Measurements from ENCODE around the gene WASF3. TPM values are rescaled to one million over a fixed set of nuclear protein-coding genes. Genes with fewer than 3 reads are reported as not detected.

Gene WASF3
- total RNA-seq, 1 donor from 2014 or later, result 27.1 TPM

DNA sequence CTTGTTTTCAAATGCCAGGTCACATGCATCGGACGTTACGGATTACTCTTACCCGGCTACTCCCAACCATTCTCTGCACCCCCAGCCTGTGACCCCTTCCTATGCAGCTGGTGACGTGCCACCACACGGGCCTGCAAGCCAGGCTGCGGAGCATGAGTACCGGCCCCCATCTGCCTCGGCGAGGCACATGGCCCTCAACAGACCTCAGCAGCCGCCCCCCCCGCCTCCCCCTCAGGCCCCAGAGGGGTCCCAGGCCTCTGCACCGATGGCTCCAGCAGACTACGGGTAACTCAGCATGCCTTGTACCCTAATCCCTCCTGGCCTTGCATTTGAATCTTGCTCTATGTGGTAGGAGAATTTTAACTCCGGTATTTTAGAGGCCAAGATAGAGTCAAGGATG, 123.6 kb downstream of the WASF3 start:
- DNase-seq (ENCODE audit: low spot score), result no peak

DNA sequence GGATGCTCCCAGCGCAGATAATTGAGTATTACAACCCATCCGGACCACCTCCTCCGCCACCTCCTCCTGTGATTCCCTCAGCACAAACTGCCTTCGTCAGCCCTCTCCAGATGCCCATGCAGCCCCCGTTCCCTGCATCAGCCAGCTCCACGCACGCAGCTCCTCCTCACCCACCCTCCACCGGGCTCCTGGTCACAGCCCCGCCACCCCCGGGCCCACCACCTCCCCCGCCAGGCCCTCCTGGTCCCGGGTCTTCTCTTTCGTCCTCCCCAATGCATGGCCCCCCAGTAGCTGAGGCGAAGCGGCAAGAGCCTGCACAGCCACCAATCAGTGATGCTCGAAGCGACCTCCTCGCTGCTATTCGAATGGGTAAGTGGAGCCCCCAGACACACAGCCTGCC, 125.1 kb downstream of the WASF3 start:
- no peak for DNase-seq (ENCODE audit: low spot score)

- no peak for DNase-seq (ENCODE audit: low spot score)
These were observed 128.1 kb downstream of the WASF3 start for GRCh38 chr13:26685606-26686005.

DNA sequence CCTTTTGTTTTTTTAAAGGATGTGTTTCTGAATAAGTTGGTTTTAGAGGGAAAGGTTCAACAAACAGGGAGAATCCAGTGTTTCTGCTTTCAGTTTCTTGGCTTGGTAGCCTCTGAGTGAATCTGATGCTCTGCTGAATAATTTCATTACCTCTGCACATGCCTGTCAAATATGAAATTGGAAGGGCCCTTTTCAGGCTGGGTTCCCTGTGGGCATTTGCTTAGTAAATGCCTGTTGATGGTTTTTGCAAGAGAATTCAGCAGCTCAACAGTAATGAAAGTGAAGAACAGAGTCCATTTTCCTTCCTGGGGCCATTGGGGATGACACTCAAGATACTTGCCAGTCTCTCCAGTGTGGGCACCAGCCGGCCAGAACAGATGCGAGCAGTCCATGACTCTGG, 128.8 kb downstream of the WASF3 start:
- DNase-seq (ENCODE audit: low spot score), result no peak

GRCh38 chr13:26688286-26688685, 130.8 kb downstream of the WASF3 start:
- no peak for DNase-seq (ENCODE audit: low spot score)

- DNase-seq (ENCODE audit: low spot score), result no peak
These were observed 131.5 kb downstream of the WASF3 start for GRCh38 chr13:26688980-26689379.

DNA sequence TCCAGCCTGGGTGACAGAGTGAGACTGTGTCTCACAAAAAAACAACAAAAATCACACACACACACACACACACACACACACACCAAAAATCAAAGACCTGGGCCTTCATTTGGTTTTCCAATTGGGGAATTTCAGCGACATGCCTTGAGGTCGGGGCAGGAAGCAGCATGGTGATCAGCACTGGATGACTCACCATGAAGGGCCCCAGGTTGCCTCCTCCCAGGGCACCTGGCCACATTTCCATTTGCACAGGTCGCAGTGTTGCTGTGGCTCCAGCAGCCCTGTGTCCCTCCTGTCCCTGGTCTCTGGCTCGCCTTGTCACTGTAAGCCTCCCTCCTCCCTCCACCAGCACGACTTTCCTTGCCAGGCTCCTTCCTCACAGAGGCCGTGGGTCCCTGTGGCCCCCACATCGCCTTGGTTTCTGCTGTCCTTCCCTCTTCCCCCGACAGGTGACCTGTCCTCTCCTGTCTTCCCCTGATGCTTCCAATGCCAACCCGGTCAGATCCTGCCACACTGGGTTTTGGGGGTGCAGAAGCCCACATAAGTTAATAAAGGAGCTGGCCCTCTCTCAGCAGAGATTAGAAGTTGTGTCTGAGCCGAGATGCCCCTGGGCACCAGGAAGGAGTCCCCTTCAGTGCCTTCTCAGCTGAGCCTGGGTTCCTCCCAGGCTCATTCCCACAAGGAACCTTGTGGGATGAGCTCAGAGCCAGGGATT, 136.4 kb downstream of the WASF3 start:
- no peak for DNase-seq (ENCODE audit: low spot score)

DNA sequence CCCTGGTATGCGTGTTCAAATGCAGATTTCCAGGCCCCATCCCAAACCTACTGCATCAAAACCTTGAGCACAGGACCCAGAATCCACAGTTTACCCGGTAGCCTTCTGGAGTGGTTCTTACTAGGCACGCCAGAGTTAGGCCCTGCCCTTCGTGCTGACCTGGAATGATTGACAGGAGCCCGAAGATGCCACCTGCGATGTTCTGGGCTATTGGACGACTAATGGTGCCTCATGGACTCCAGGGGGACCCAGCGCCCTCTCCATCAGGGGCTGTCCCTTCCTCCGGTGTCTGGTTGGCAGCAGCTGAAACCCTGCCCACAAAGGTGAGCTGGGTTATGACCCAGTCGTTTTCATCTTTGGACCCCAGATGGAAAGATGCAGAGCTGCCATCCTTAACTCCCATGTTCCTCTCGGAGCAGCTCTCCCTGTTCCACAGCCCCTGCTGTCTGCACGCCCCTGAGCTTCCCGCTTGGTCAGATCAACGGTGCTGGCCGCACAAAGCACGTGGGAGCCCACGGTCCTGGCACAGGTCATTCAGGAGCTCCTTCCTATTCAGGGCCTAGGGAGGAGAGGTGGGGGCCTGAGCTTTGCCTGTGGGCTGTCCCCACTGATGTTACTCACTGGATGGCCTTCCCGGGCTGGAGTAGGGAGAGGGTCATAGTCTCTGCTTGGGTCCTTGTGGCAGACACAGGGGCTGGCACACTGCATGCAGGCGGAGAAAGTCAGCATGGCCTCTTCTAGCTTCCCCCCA, 137.3 kb downstream of the WASF3 start:
- DNase-seq (ENCODE audit: low spot score), result no peak

- DNase-seq (ENCODE audit: low spot score), result no peak
These were observed 137.8 kb downstream of the WASF3 start for GRCh38 chr13:26695360-26695705.

- no peak for DNase-seq (ENCODE audit: low spot score)
These were observed 138.4 kb downstream of the WASF3 start for GRCh38 chr13:26695891-26696311.

DNA sequence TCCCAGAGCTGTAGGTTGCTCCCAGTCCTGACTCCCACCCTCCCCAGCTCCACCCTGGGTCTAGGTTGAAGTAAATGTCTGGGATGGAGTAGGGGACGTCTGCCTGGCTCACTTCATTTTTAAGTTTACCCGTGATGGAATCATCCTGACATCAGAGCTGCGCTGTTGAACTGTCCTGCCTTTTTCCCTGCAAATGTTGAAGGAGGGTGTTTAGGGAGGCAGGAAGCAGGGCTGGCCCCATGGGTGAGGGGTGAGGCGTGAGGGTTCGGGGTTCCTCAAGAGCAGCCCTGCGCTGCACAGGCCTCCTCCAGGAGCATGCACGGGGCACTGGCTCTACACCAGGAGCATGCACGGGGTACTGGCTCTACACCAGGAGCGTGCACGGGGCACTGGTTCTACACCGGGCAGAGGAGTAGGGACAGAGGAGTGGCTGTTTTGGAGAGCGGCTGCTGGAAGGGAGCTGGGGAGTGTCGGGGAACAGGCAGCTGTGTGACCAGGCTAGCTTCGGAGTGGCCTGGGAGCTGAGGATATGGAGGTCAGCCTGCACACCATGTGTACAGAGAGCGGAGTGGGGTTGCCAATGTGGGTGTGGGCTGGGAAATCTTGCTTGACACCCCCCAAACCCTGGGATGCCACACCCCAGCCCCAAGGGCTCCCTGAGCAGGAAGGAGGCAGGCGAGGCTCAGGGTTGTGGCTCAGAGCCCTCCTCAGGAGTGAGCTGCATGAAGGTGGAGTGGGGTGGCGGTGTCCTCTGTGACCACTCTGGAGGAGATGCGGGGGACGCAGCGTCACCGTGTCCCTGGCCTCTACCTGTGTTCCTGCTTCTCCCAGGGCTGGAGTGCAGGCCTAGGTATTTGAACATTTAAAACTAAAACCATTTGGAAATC, 139.8 kb downstream of the WASF3 start:
- DNase-seq (ENCODE audit: low spot score), result no peak

GRCh38 chr13:26698392-26699196, 141.1 kb downstream of the WASF3 start:
- DNase-seq (ENCODE audit: low spot score), result peak; percentile 90

GRCh38 chr13:26699197-26699490, 141.7 kb downstream of the WASF3 start:
- DNase-seq (ENCODE audit: low spot score), result no peak

DNA sequence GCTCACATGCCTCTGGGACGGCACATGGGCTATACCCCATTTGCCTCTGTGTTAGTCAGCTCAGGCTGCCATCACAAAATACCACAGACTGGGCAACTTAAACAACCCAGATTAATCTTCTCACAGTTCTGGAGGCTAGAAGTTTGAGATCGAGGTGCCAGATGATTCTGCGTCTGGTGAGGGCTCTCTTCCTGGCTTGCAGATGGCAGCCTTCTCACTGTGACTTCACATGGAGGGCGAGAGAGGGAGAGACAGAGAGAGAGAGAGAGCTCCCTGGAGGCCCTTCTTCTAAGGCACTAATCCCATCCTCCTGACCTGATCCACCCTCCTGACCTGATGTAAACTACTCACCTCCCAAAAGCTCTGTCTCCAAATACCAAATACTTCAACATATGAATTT, 148.1 kb downstream of the WASF3 start:
- no peak for DNase-seq (ENCODE audit: low spot score)

DNA sequence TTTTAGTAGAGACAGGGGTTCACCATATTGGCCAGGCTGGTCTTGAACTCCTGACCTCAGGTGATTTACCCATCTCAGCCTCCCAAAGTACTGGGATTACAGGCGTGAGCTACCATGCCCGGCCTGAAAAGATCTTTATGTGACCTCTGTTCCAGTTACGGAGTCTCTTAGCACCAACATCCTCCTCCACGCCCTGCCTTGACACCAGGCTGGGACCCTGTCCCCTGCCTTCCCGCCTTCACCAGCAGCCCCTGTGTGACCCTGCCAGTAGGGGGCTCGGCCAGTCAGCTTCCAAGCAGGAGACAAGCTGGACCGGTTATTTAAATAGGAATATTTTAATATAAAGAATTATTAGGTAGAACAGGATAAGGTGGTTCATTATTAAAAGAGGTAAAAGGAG, 148.9 kb downstream of the WASF3 start:
- DNase-seq (ENCODE audit: low spot score), result no peak

DNA sequence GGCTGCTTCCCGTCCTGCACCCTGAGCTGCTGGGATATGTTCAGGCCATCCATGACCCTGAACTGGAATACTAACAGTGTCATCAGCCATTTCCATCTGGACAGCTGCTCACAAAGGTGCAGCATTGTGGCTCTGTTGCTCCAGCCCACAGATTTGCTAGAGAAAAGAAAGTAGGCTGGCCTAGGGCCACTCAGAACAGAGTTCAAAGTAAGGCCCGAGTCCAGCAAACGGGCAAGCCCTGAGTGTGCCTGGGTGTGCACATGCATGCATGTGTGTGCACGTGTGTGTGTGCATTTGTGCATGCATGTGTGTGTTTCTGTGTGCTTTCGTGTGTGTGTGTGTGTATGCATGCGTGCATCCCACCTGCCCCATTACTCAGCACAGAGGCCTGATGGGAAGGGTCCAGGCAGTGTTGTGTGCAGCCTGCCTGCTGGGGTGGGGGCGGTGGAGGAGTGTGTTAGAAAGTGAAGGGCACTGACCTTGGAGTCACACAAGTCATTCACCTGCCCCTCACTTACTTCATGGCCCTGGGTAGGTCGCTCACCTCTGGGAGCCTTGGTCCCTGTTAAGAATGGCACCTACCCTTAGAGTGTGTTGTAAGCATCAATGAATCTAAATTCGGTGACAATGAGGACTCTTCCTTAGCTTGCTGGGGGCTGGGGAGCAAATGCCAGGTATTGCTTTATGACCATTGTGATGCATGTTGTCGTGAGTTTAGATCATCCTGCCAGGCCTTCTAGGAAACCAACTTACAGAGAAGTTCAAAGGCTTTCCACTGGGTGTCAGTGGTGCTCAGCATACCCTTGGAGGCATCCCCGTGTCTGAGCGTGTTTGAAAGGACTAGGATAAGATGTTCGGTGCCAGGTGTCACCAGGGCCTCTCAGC, 149.9 kb downstream of the WASF3 start:
- peak; percentile 58 for DNase-seq (ENCODE audit: low spot score)

- DNase-seq (ENCODE audit: low spot score), result no peak
These were observed 150.5 kb downstream of the WASF3 start for GRCh38 chr13:26708007-26708297.

DNA sequence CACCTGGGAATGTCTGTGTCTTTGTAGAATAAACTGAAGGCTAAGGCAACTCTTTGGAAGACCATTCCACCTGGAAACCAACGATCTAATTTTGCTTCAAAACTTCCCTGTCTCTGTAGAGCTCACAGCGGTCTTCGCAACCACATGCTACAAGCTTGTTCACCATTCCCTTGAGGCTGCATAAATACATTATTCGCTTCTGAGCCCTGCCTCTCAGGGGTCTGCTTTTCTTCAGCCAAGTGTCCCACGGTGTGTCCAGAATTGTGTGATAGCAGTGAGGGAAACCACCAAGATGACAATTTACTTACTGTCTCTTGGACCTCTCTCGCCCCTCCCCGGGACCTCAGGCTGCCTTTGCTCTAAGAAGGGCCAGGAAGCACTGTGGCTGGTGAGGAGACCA, 152.0 kb downstream of the WASF3 start:
- no peak for DNase-seq (ENCODE audit: low spot score)

DNA sequence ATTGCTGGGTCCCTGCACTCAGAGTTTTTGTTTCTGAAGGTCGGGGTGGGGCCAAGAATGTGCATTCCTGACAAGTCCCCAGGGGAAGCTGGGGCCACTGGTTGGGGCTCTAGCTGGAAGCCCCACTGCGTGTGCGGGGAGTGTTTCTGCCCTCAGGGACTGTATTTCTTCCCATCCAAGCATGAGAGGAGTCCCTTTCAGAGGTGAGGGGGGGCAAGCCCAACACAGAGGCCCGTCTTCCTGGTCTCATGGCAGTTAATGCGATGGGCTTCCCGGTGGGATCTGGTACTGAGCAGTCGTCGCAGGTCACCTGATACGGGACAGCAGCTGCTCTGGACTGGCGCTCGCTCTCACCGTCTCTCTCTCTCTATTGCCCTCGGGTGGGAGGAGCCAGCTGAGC, 152.7 kb downstream of the WASF3 start:
- no peak for DNase-seq (ENCODE audit: low spot score)

- DNase-seq (ENCODE audit: low spot score), result no peak
These were observed 153.7 kb downstream of the WASF3 start for GRCh38 chr13:26711211-26711610.

GRCh38 chr13:26713341-26713740, 155.9 kb downstream of the WASF3 start:
- DNase-seq (ENCODE audit: low spot score), result no peak

All from ureter (tissue), 1 donor.